Endothelial cell of umbilical vein (primary cell): Measurements from ENCODE around the gene SCG3. TPM values are rescaled to one million over a fixed set of nuclear protein-coding genes. Genes with fewer than 3 reads are reported as not detected.

Experiments used
- BruUV-seq: library from RNA; stranded (reverse); fragments of 400-500 nt; replicated peaks from 2 replicates; lab custom pipeline; 2021; lab: Mats Ljungman, UMichigan
- CTCF ChIA-PET: fragments of 300-600, 350-600 bp; sonication (Branson Sonifier 250); formaldehyde crosslinking; loops from one replicate; lab custom pipeline; 2021; ENCODE audit warnings: antibody characterized with exemption, inconsistent platforms; lab: Charles Lee
- POLR2A ChIA-PET: fragments of 300-600, 350-600 bp; sonication (Branson Sonifier 250); formaldehyde crosslinking; loops from one replicate; lab custom pipeline; 2021; ENCODE audit warnings: antibody characterized with exemption, inconsistent platforms; lab: Charles Lee
- DNase-seq: peaks from one replicate; pipeline ENCODE4 v3.0.0-alpha.2; 2011; ENCODE audit warnings: low read depth, low spot score
- FAIRE-seq: peaks from 2 replicates; lab custom pipeline; 2011; peaks lifted over from hg19 to GRCh38; lab: Jason Lieb, UNC
- H2AFZ ChIP-seq: 2 replicates; pipeline ENCODE4 v1.6.0; 2012; ENCODE audit warnings: low read depth, low read length, control low read depth, inconsistent platforms
- H3K27ac ChIP-seq: 2 replicates; pipeline ENCODE4 v1.5.1; 2011; ENCODE audit warnings: low read depth, mild to moderate bottlenecking, control low read depth, low read length, moderate library complexity; ENCODE audit not compliant: insufficient read depth
- H3K27me3 ChIP-seq, 2 experiments: 2 replicates each; pipeline versions ENCODE4 v1.6.0 to v1.6.1; 2011; ENCODE audit warnings: low read length in 2 of 2, mixed read lengths in 1 of 2; ENCODE audit not compliant: control insufficient read depth in 2 of 2, insufficient read depth in 2 of 2
- H3K36me3 ChIP-seq, 2 experiments: 2 replicates in 1 of 2; 3 replicates in 1 of 2; pipeline ENCODE4 v1.5.1; 2011; ENCODE audit warnings: low read length in 2 of 2, mild to moderate bottlenecking in 1 of 2, moderate library complexity in 1 of 2; ENCODE audit not compliant: control insufficient read depth in 2 of 2, insufficient read depth in 2 of 2; ENCODE audit errors: extremely low read depth in 1 of 2
- H3K4me1 ChIP-seq: 3 replicates; pipeline ENCODE4 v1.5.1; 2011; ENCODE audit warnings: mild to moderate bottlenecking, low read length; ENCODE audit not compliant: control insufficient read depth, insufficient read depth; ENCODE audit errors: extremely low read depth
- H3K4me2 ChIP-seq: 2 replicates; pipeline ENCODE4 v1.6.1; 2011; ENCODE audit warnings: low read length, control low read depth, mixed read lengths; ENCODE audit not compliant: insufficient read depth
- H3K4me3 ChIP-seq, 3 experiments: fragments of 200-600 bp in 1 of 3; sonication (generic), shearing (Covaris generic) in 1 of 3; replicated peaks in 1 of 3; 2 replicates each; pipeline ENCODE4 v1.5.1; 2011 to 2016; ENCODE audit warnings: control low read depth in 3 of 3, low read length in 3 of 3, mild to moderate bottlenecking in 2 of 3, inconsistent platforms in 1 of 3, low read depth in 1 of 3, moderate library complexity in 1 of 3; ENCODE audit not compliant: insufficient read depth in 1 of 3
- H3K79me2 ChIP-seq: 2 replicates; pipeline ENCODE4 v1.6.0; 2012; ENCODE audit warnings: low read length, inconsistent platforms; ENCODE audit not compliant: control insufficient read depth, insufficient read depth
- H3K9ac ChIP-seq: replicated peaks from 2 replicates; pipeline ENCODE3; 2011; ENCODE audit warnings: low read length, control low read depth; ENCODE audit not compliant: insufficient read depth; ENCODE audit errors: extremely low read depth
- H3K9me1 ChIP-seq: replicated peaks from 3 replicates; pipeline ENCODE4 v1.6.0; 2011; ENCODE audit warnings: mild to moderate bottlenecking, low read length; ENCODE audit not compliant: control insufficient read depth, insufficient read depth; ENCODE audit errors: extremely low read depth
- H3K9me3 ChIP-seq: replicated peaks from 2 replicates; pipeline ENCODE4 v1.5.1; 2012; ENCODE audit warnings: low read length, inconsistent platforms; ENCODE audit not compliant: control insufficient read depth, insufficient read depth
- H4K20me1 ChIP-seq: replicated peaks from 2 replicates; pipeline ENCODE3; 2011; ENCODE audit warnings: mild to moderate bottlenecking, low read length; ENCODE audit not compliant: control insufficient read depth, insufficient read depth; ENCODE audit errors: extremely low read depth
- EZH2 ChIP-seq: IDR thresholded peaks from 2 replicates; pipeline ENCODE4 v1.6.1; 2012; ENCODE audit warnings: borderline replicate concordance, low read depth, mild to moderate bottlenecking, moderate library complexity, low read length, inconsistent platforms; ENCODE audit not compliant: severe bottlenecking
- FOS ChIP-seq: IDR thresholded peaks from 2 replicates; pipeline ENCODE4 v1.6.1; 2011; ENCODE audit warnings: mild to moderate bottlenecking, low read length, moderate library complexity, borderline replicate concordance; ENCODE audit not compliant: insufficient read depth
- GATA2 ChIP-seq: IDR thresholded peaks from 2 replicates; pipeline ENCODE4 v1.7.0; 2011; ENCODE audit warnings: low read depth, mild to moderate bottlenecking, moderate library complexity, mixed read lengths, low read length; ENCODE audit not compliant: insufficient read length, insufficient read depth
- JUN ChIP-seq: IDR thresholded peaks from 2 replicates; pipeline ENCODE4 v1.6.1; 2011; ENCODE audit warnings: borderline replicate concordance, low read depth; ENCODE audit not compliant: insufficient read length, insufficient read depth
- MYC ChIP-seq: IDR thresholded peaks from one replicate; pipeline ENCODE4 v1.6.1; 2011; ENCODE audit warnings: mild to moderate bottlenecking, low read depth, low read length
- POLR2A ChIP-seq: IDR thresholded peaks from 2 replicates; pipeline ENCODE4 v1.6.1; 2012; ENCODE audit warnings: low read depth, mild to moderate bottlenecking, control low read depth, low read length
- POLR2AphosphoS5 ChIP-seq: IDR thresholded peaks from 2 replicates; pipeline ENCODE4 v1.6.1; 2012; ENCODE audit warnings: low read depth, mild to moderate bottlenecking, control low read depth, low read length, moderate library complexity; ENCODE audit not compliant: insufficient read depth
- dilution Hi-C: fragments of 300-500 bp; cut with MboI; formaldehyde crosslinking; loops from one replicate; pipeline ENCODE4 v1.15.0; 2019; ENCODE audit warnings: low sequenced_read_pairs; ENCODE audit not compliant: extremely low pct_ligation_motif_present
- intact Hi-C: fragments of 100-400 bp; cut with micrococcal nuclease; formaldehyde crosslinking; loops from one replicate; pipeline ENCODE4 v1.10.0; 2022
- polyA plus RNA-seq, 4 experiments: library from polyadenylated mRNA; depleted of rRNA in 3 of 4; stranded (reverse) in 3 of 4; unstranded in 1 of 4; fragments of >200 nt; gene quantifications; 2 replicates each; pipeline versions ENCODE4 v1.2.1 to v1.2.3, GENCODE V29; 2011 to 2012; ENCODE audit warnings: missing spikeins in 1 of 4
- total RNA-seq: library from RNA; stranded (reverse); gene quantifications from 2 replicates; pipeline ENCODE4 v1.2.3, GENCODE V29; 2021
- TF ChIP-seq, protein P1 (sequence below): IDR thresholded peaks from 2 replicates; pipeline ENCODE4 v1.6.1; 2011; ENCODE audit not compliant: insufficient read depth, insufficient read length
- TF ChIP-seq, protein P2 (sequence below), 2 donors: IDR thresholded peaks; 1 replicate in 1 of 2; 2 replicates in 1 of 2; pipeline ENCODE4 v1.5.1; 2011; ENCODE audit warnings: low read length in 2 of 2, mild to moderate bottlenecking in 2 of 2, moderate library complexity in 2 of 2, control low read depth in 1 of 2, inconsistent platforms in 1 of 2, low read depth in 1 of 2; ENCODE audit not compliant: insufficient read depth in 1 of 2; ENCODE audit errors: extremely low read depth in 1 of 2

The SCG3 gene
- total and polyA plus RNA-seq, 2 donors (not counting 3 experiments of a cell fraction or from before 2014, with no cell fraction given) = not detected

DNA sequence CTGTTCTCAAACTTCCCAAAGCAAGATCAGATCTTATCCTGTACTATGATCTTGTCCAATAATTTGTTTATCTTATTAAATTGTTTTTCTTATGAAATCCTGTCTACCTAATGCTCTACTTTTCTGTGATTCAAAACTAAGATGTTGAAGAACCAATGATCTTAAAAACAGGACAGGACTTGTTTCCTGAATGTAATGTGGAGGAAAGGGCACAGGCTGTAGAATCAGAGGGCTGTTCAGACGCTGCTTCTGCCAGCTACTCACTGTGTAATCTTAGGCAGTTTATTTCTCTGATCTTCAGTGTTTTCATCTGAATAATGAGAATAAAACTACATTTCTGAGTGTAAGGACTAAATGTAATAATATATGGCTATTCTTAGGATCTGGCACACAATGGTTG, 38.6 kb upstream of the SCG3 start:
- Histone ChIP-seq H3K4me3 (no peak overlapping the region), H2AFZ (no peak overlapping the region), H3K27ac (no peak overlapping the region), H3K4me1 (peaks cover 2% of the 10 kb centered on the region), H3K9me3 (no peaks in the 10 kb centered on the region), H3K79me2 (no peaks in the 10 kb centered on the region), H3K27me3 (peaks cover 0 to 3% of the 10 kb centered on the region in 2 experiments), H4K20me1 (no peaks in the 10 kb centered on the region), H3K4me2 (no peak overlapping the region), H3K9me1 (no peaks in the 10 kb centered on the region), H3K36me3 (no peaks in the 10 kb centered on the region), H3K9ac (no peak overlapping the region)
- no peak for DNase-seq
- dilution Hi-C loops (no loop called here), intact Hi-C loops (no loop called here)
- ChIA-PET POLR2A (no interaction called here), CTCF (no interaction called here)
- TF ChIP-seq EZH2 = no peak
- TF ChIP-seq, protein P1, sequence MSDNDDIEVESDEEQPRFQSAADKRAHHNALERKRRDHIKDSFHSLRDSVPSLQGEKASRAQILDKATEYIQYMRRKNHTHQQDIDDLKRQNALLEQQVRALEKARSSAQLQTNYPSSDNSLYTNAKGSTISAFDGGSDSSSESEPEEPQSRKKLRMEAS = no peak
- no peak for TF ChIP-seq JUN
- TF ChIP-seq POLR2A = no peak
- no peak for TF ChIP-seq GATA2
- no peak for TF ChIP-seq POLR2AphosphoS5
- TF ChIP-seq FOS = no peak
- TF ChIP-seq, protein P2, sequence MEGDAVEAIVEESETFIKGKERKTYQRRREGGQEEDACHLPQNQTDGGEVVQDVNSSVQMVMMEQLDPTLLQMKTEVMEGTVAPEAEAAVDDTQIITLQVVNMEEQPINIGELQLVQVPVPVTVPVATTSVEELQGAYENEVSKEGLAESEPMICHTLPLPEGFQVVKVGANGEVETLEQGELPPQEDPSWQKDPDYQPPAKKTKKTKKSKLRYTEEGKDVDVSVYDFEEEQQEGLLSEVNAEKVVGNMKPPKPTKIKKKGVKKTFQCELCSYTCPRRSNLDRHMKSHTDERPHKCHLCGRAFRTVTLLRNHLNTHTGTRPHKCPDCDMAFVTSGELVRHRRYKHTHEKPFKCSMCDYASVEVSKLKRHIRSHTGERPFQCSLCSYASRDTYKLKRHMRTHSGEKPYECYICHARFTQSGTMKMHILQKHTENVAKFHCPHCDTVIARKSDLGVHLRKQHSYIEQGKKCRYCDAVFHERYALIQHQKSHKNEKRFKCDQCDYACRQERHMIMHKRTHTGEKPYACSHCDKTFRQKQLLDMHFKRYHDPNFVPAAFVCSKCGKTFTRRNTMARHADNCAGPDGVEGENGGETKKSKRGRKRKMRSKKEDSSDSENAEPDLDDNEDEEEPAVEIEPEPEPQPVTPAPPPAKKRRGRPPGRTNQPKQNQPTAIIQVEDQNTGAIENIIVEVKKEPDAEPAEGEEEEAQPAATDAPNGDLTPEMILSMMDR (IDR thresholded peaks at IDR 0.05; ENCODE audit: extremely low read depth in 1 of 2, insufficient read depth in 1 of 2, low read depth in 1 of 2, low read length in 2 of 2) = no peak
- no peak for TF ChIP-seq MYC
- no peak for FAIRE-seq
- BruUV-seq = no TSS peak
